Lung (tissue), 12 donors: ENCODE data around the gene CLSTN1. TPM values are rescaled to one million over a fixed set of nuclear protein-coding genes. Genes with fewer than 3 reads are reported as not detected.

ENCODE experiments used
- ATAC-seq: fragments of 200-7000 bp; cut with Tn5 transposase; one replicate; pipeline ENCODE4 v1.9.1; 2020; ENCODE audit warnings: moderate number of reproducible peaks; ENCODE audit not compliant: insufficient read depth, low FRiP score
- DNase-seq, 3 donors: peaks; one replicate each; pipeline ENCODE4 v3.0.0-alpha.2; 2013 to 2017
- H3K27ac ChIP-seq, 2 donors: one replicate each; pipeline ENCODE4 v1.5.1; 2013; ENCODE audit warnings: mild to moderate bottlenecking in 2 of 2, moderate library complexity in 2 of 2, control low read depth in 1 of 2, inconsistent platforms in 1 of 2, low read depth in 1 of 2, low read length in 1 of 2
- H3K27me3 ChIP-seq, 3 donors: one replicate each; pipeline ENCODE4 v1.5.1; 2013; ENCODE audit warnings: low read length in 2 of 3; ENCODE audit not compliant: control insufficient read depth in 3 of 3, insufficient read depth in 3 of 3
- H3K36me3 ChIP-seq, 4 donors: one replicate each; pipeline ENCODE4 v1.5.1; 2013; ENCODE audit warnings: low read length in 4 of 4, mild to moderate bottlenecking in 1 of 4, moderate library complexity in 1 of 4; ENCODE audit not compliant: control insufficient read depth in 4 of 4, insufficient read depth in 4 of 4
- H3K4me1 ChIP-seq, 5 donors: one replicate each; pipeline ENCODE4 v1.5.1; 2013; ENCODE audit warnings: low read length in 5 of 5, mild to moderate bottlenecking in 2 of 5, moderate library complexity in 1 of 5; ENCODE audit not compliant: control insufficient read depth in 5 of 5, insufficient read depth in 5 of 5
- H3K4me3 ChIP-seq: one replicate; pipeline ENCODE4 v1.5.1; 2013; ENCODE audit warnings: mild to moderate bottlenecking, control low read depth, moderate library complexity
- H3K9ac ChIP-seq, 2 donors: one replicate each; pipeline ENCODE4 v1.5.1; 2013; ENCODE audit warnings: low read length in 2 of 2, control low read depth in 1 of 2; ENCODE audit not compliant: insufficient read depth in 1 of 2
- H3K9me3 ChIP-seq, 4 donors: one replicate each; pipeline ENCODE4 v1.5.1; 2013; ENCODE audit warnings: low read length in 3 of 4, mild to moderate bottlenecking in 1 of 4, moderate library complexity in 1 of 4; ENCODE audit not compliant: control insufficient read depth in 4 of 4, insufficient read depth in 3 of 4
- CTCF ChIP-seq: IDR thresholded peaks from 2 replicates; pipeline ENCODE4 v1.5.1; 2012; ENCODE audit warnings: mild to moderate bottlenecking; ENCODE audit errors: control extremely low read depth, extremely low read depth
- WGBS, 2 donors: extraction: QIAGEN DNeasy Blood & Tissue Kit; methylation state at CpG; one replicate each; pipeline ENCODE4 v1.1.7; 2013; 5-methylcytosine and 5-hydroxymethylcytosine counted together
- polyA plus RNA-seq, 2 donors: library from polyadenylated mRNA; stranded (reverse); fragments of 200-250 nt; gene quantifications; one replicate each; pipeline ENCODE4 v1.2.1, GENCODE V29; 2013
- total RNA-seq, 2 donors: library from RNA; depleted of rRNA in 1 of 2; stranded (reverse); fragments of >200 nt in 1 of 2; gene quantifications; one replicate each; pipeline ENCODE4 v1.2.1, GENCODE V29; 2014 to 2021
- donor health status: control.
- donor health status: control.
- donor health status: Bipolar disorder and iron deficiency.
- donor health status: healthy.
- donor health status: DM: yes; HTN: yes; CAD: no.

The CLSTN1 gene
- total and polyA plus RNA-seq, 4 donors = 37.1 to 88.0 (median 61.8) TPM

GRCh38 chr1:9871707-9872425 is 48.1 kb upstream of the CLSTN1 start:
- Histone ChIP-seq H3K4me3 (no peak overlapping the region), H3K27me3 (no peaks in the 10 kb centered on the region), H3K9me3 (no peaks in the 10 kb centered on the region), H3K27ac (no peak overlapping the region), H3K4me1 (peaks cover 0 to 5% (median 0%) of the 10 kb centered on the region in 5 donors), H3K36me3 (peaks cover 0 to 29% (median 12%) of the 10 kb centered on the region in 4 donors), H3K9ac (no peak overlapping the region)
- no peak for ATAC-seq
- 92 to 94% methylated on average over 18 to 20 of the region's 20 CpGs for WGBS, 2 donors
- DNase-seq = no peak
- TF ChIP-seq CTCF = no peak

GRCh38 chr1:9871021-9871420 is 47.3 kb upstream of the CLSTN1 start:
- TF ChIP-seq CTCF = no peak
- peaks cover 0 to 5% (median 0%) of the 10 kb centered on the region in 5 donors for H3K4me1 ChIP-seq
- DNase-seq = no peak
- no peak overlapping the region for H3K9ac ChIP-seq
- H3K27ac ChIP-seq = no peak overlapping the region
- peaks cover 0 to 29% (median 13%) of the 10 kb centered on the region in 4 donors for H3K36me3 ChIP-seq
- H3K4me3 ChIP-seq = no peak overlapping the region
- no peaks in the 10 kb centered on the region for H3K9me3 ChIP-seq
- WGBS, 2 donors = 92 to 99% methylated on average over 9 of the region's 9 CpGs
- H3K27me3 ChIP-seq = no peaks in the 10 kb centered on the region
- no peak for ATAC-seq

- H3K36me3 ChIP-seq = peaks cover 0 to 31% (median 13%) of the 10 kb centered on the region in 4 donors
- WGBS, 2 donors = 87 to 93% methylated on average over 4 of the region's 4 CpGs
Measured at GRCh38 chr1:9870572-9870971, 46.8 kb upstream of the CLSTN1 start.

More at GRCh38 chr1:9870572-9870971, 46.8 kb upstream of the CLSTN1 start:
- DNase-seq (no peak), ATAC-seq (no peak)
- H3K9me3 ChIP-seq = no peaks in the 10 kb centered on the region
- H3K27me3 ChIP-seq = no peaks in the 10 kb centered on the region
- H3K4me3 ChIP-seq = no peak overlapping the region
- no peak overlapping the region for H3K9ac ChIP-seq
- no peak for TF ChIP-seq CTCF
- H3K4me1 ChIP-seq = peaks cover 0 to 5% (median 0%) of the 10 kb centered on the region in 5 donors
- H3K27ac ChIP-seq = no peak overlapping the region
